GM21360 (cell line): ENCODE data around the gene RIPOR3.
"Not testable (repeated sequence)": the region's sequence is repeated elsewhere in the genome, so short reads cannot be mapped to it uniquely, and the experiment has no call there.

Experiments used
- ATAC-seq: cut with Tn5 transposase; IDR thresholded peaks from one replicate; pipeline ENCODE4 v1.9.1; 2021; ENCODE audit warnings: mild to moderate bottlenecking, moderate library complexity; ENCODE audit not compliant: unreplicated experiment

The RIPOR3 gene

DNA sequence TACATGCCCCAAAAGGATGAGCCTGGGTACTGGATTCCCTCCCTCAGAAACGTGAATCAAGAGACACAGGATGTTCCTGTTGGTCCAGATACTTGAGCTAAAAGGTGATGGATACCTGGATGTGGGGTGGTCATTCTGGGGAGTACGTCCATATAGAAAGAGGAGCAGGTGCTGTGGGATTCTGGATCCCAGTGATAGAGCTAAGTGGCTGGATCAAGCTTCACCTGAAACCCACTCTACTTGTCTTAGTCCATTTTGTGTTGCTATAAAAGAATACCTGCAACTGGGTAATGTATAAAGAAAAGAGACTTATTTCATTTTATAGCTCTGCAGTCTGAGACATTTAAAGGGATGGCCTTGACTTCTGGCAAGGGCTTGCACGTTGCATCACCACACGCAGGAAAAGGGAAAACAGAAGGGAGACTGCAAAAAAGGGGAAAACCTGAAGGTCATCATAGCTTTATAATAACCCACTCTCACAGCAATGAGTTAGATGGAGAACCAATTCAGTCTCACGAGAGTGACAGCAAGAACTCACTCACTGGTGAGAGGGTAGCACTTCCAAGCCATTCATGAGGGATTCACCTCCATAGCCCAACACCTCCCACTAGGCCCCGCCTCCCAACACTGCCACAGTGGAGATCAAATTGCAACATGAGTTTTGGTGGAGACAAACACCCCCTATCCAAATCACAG lies 31.2 kb downstream of the RIPOR3 start:
- no peak for ATAC-seq

DNA sequence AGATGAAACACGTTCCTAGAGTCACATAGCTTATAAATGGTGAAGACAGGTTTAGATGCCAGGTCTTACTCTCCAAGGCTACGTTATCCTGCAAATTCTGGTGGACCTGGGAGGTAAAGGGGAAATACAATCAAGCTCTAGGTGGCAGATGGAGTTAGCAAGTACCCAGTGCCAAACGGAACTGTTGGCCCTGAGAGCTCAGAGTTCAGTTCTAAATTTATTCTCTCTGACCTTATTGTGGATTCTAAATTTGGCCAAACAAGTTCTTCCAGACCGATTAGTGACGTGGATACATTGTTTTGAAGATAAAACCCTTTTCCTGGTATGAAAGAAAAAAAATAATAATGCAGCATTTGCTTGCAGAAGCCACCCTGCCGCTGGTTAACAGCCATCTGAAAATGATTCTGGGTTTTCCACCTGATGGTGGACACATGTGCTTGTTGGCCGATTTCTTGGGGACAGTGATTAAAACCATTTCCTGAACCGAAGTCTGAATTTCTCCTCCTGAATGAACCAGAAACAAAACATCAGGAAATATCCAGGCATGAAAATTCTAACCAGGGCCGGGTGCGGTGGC lies 32.5 kb downstream of the RIPOR3 start:
- ATAC-seq = no peak

DNA sequence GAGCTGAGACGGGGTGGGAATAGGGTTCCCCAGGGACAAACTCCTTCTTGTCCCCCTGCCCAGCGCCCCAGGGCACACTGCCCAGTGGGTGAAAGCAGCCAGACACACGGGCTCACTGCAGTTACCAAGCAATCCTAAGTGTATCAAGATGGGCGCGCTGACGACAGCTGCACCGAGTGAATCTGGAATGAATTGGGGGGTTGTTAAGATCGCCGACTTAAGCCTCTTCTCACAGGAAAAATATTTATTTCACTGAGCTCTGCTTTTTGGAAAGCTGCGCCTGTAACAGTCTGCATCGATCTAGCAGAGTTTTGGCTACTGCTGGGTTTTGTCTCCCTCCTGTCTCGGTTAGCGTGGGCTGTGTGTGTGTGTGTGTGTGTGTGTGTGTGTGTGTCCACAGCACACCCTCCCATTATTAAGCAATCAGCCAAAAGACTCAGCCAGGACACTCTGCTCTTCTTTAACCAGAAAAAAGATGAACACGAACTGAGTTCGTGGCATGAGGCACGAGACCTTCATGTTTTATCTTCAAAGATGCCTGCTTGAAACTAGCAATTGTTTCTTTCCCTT lies 35.9 kb downstream of the RIPOR3 start:
- ATAC-seq = no peak

- ATAC-seq = no peak
These were observed 36.4 kb downstream of the RIPOR3 start for GRCh38 chr20:50654904-50655303.

DNA sequence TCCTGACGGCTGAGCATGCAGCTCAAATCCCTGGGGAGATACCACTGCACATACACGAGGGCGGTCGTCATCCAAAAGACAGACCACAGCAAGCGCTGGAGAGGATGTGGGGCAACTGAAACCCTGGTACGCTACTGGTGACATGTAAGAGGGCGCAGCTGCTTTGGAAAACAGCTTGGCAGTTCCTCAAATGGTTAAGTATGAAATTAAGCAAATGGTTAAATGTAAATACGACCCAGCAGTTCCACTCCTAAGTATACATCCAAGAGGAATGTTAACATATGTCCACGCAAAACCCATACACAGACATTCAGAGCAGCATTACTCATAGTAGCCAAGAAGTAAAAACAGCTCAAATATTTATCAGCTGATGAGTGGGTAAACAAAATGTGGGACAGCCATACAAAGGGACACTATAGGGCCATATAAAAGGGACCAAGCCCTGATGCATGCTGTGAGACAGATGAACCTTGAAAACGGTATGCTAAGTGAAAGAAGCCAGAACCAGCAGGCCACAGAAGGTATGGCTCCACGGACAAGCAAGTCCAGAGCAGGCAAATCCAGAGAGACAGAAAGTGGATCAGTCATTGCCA lies 38.5 kb downstream of the RIPOR3 start:
- ATAC-seq = no peak

DNA sequence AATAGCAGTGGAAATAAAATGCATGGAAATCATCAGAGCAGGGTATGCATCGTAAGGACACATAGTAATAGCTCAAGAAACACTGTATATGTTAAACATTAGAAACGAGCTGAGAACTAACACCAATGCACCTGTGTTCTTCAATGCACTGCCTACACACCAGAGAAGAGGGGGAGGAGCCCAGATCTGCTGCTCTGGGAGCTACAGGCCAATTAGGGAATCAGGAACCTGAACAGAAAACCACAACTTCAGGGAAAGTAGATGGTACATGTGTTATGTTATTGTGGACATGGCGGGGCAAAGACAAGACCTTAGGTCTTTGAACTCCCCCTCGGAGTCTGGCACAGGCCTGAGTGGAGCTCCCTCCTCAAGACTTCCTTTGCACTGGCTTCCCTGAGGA lies 39.7 kb downstream of the RIPOR3 start:
- ATAC-seq = no peak

DNA sequence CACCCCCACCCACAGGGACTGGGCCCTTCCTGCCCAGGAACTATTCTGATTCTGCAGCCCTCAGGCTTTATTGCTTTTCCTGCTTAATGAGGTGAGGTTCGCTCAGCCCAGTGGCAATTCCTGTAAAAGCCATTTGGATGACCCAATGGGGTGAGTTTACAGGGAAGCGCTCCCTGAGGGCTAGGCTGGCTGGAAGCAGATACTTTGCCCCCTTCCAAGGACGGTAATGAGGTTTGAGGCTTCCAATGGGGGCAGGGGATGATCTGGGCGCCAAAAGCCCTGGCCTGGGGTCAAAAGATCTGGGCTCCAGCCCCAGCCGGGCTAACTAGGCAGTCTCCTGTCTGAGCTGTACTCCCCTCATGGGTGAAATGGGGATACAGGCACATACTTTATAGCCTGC lies 41.8 kb downstream of the RIPOR3 start:
- no peak for ATAC-seq

- ATAC-seq = no peak
These were observed 42.7 kb downstream of the RIPOR3 start for GRCh38 chr20:50648651-50649050.

DNA sequence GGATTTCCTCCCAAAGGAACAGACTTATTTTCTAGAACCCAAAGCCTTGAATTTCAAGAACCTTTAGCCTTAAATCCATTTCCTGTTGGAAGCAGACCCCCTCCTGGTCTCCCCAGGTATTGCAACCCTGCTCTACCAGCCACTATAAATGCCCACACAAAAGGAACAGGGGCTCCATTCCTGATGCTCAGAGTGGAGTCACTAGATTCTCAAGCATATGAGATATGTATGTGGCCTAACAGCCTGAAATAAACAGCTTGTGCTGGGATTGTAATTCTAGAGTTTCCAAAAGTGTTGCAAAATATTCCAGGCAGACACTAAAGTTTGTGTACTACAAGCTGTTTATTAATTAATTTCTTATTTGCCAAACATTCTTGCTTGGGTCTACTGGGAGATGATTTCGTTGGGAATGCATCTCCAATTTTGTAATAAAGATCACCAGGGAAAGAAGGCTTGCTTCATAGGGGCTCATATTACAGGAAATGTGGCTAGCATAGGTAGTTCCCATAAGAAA lies 44.8 kb downstream of the RIPOR3 start:
- ATAC-seq = no peak

DNA sequence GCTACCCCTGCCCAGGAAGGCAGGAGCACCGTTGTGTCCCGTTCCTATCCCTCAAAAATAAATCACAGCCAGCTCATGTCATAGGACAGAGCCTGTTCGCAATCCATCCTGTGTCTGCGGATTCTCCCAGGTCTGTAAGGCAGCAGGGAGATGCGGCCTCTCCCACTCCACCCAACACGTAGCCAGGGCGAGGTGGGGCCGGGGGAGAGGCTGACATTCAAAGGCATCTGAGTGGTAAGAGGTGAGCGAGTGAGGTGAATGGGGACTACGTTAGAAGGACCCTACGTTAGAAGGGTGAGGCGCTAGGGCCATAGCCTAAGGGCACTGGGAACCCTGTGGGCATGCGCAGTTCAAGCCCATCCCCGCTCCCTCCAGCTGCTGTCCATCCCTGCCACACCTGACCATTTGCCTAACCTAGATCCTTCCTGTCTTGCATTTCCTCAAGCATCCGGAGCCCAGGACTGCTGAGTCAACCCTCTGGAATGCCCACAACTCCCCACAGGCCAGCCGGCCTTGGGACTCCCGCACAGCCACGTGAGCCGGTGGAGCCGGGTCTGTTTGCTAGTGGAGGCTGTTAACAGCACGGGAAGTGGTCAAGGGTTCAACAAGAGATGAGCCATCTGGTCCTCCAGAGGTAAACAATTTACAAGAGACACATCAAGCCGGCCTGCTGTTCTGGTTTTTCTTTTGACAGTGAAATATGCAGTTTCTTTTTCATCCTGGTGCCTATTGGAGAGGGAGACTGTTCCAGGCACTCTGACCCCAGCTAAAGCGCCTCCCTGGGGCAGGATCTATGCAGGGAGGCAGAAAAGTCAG lies 45.9 kb downstream of the RIPOR3 start:
- ATAC-seq = no peak

DNA sequence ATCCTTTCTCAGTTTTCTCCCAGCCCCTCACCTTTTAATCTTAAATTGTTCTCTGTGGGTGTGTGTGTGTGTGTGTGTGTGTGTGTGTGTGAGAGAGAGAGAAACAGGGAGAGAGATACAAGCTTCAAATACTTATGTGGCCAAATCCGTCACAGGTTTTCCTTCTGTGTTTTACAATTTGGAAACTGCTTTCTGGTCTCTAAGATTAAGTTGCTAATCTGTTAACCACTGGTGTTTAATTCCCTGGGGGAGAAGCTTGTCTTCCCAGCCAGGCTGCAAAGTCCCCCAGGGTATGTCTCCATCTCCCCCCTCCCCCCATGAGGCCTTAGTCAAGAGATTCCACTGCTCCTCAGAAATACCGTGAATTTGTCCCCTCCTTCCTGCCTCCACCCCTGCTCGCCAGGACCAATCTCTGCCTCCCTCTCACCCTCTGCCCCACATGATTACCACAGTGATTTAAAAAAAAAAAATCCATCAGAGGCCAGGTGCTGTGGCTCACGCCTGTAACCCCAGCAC lies 49.0 kb downstream of the RIPOR3 start:
- no peak for ATAC-seq

DNA sequence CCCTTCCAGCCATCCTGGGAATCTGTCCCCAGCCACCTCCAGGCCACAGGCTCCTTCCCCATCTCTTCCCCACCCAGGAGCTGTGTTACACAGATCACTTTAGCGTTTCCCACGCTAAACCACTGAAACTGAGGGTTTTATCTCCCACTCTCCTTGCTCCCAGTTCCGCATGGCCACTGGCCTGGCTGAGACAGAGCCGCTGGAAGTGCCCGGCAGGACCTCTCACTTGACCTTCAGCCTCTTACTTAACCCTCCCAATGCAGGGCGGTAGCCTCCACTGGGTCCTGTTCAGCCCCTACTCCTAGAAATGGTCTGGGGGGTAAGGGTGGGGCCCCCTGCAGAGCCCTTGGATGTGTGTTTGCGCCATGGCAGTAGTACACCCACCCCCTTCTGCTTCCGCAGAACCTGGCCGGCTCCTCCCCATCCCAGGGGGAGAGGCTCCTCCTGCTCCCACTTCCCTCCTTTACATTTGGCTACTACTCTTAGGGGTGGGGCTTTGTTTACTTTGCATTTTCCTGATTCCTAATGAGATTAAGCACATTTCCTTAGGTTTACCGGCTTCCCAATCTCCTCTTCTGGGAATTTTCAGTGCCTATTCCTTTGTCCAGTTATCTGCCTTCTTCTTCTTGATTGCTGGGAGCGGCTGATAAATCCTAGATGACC lies 49.6 kb downstream of the RIPOR3 start:
- ATAC-seq = not testable (repeated sequence)

GRCh38 chr20:50639971-50640711 lies 51.2 kb downstream of the RIPOR3 start:
- ATAC-seq = not testable (repeated sequence)

GRCh38 chr20:50638015-50638847 lies 53.1 kb downstream of the RIPOR3 start:
- ATAC-seq = not testable (repeated sequence)

DNA sequence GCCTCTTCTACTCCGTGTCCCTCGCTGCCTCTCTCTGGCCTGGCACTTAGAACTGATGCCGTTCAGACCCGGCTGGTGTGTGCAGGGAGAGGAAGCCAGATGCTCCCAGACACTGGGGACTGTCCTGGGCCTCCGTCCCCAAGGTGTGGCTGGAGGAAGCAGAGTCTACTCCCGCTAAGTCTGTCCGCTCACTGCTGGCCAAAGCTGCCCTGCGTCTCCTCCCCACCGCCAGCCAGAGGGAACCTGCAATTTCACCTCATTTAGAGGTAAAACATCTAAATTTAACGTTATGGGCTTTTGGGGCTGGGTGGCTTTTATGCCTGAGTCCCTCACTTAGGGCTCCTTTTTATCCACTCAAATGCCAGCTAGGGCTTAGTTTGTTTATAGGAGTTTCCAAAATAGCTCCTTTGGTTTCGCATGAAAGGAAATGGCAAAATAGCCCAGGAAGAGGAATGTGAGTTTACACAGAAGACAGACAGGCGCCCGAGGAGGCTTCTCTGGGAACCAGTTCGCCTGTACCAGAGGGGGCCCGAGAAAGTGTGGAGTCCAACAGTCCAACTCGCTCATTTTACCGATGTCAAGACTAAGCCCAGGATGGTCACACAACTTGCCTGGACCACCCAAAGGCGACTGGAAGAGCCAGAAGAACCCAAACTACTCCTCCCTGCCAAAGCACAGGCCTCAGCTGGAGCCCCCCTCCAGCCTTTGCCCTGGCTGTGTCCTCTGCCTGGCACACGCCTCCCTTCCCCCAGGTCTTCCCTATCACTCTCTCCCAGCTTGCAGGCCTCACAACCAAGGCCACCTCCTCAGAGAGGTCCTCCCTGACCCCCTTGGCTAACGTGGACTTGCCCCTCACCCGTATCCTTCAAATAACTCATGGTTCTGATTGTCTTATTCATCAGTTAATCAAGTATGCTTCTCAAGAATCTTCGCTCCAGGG lies 54.5 kb downstream of the RIPOR3 start:
- no peak for ATAC-seq

DNA sequence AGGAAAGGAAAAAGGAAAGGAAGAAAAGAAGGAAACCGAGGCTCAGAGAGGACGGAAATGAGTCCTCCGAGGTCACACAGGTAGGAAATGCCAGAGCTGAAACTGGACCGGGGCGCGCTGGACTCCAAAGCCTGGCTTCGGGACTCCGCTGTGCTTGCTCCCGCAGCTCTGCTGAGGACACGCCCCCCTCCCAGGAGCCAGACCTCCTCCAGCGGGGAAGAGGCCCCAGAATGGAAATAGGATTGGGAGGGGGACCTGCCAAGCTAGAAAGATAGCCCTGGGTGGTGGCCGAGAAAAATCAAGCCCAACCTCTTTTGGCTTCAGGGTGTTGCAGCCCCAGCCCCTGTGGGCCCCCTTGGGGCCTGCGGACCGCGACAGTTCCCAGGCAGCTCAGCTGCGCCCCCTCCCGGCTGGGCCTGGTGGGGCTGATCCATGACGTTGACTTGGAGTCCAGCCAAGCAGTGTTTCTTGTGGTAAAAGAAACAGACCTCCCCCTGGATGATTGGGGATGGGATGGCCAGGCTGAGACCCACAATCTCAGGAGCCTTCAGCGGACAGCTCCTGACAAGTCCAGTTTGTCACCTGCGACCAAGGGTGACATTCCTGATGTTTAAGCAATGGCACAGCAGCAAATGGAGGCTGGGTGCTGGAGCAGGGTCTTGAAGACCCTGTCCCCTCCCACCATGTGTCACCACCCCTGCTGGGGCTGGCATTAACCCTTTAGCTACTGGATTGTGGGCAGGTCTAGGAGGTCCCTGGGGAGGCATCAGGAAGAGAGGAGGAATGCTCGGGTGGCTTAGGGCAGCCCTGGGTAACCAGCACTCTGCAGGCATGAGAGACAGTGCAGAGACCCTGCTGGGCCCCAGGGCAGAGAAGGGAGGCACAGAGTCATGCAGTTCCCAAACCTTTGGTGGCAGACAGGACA lies 55.4 kb downstream of the RIPOR3 start:
- ATAC-seq = no peak
